ENCODE measurements around the gene MMP10.

Gene MMP10

DNA sequence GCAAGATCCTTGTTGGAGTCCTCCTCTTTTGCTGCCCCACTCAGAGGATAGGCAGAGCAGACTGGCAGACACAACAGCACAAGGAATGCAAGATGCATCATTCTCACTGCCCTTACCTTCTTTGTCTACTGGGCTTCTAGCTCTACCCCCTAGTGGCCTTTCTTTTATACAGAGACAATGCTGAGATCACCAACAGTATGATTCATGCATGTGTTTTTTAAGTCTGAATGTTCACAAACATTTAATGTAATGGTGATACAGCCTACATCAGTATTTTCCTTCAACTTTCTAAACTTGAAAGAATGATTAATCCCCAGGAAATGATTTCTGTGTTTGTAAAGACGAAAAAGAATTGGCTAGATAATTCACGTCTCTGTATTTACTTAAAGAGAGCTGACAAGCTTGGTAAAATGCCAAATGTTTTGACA is at the start of gene MMP10:
TSS of gene MMP10 (minus strand) at position 138 of the 428 bp plus-strand sequence. CDS start at position 101, 37 bp downstream.
- DNase-seq = peak; percentile 54

DNA sequence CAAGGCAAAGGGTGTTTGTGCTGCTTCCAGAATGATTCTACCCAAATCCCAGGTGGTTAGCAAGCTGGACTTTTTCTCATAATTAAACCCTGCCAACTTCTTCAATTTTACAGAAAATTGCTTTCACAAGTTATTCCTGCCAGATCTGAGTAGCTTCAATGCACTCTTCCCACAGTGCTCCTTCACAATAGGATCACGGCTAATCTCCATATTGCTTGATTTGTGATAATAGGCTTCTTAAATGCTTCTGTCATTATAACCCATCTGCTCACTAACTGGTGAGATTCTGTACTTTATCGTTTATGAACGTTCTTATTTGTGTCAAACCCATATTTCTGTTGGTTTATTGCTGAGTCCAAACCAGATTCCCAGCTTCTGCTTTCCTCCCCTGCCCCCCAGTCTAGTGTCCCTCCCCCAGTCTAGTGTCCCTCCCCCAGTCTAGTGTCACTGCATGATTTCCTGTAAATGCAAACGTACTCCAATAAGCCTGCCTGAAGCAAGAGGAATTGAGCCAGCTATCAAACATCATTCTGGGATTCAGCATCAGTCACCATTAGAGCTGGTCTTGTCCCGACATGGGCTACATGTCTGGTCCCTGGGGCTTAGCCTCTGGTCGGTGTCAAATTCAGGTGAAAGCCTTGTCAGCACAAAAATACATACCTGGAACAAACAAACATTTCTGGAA is 49.0 kb upstream of the MMP10 start:
- no peak for DNase-seq

DNA sequence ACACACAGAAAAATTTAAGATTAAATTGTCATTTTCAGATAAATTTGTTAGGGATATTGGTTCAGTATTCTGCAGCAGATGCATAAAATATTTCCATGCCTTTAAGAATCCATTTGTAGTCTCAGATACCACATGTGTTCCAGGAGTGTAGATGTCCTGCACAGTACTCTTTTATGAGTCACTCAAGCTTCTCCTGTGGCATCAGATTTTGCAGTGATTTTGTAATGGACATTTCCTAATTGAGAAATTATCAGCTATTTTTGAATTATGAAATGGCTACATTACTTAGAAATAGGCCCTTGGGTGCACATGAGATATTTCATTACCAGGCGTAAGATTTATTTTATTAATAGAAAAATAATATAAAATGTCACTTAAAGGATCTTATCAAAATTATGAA is 44.1 kb upstream of the MMP10 start:
- no peak for DNase-seq

DNA sequence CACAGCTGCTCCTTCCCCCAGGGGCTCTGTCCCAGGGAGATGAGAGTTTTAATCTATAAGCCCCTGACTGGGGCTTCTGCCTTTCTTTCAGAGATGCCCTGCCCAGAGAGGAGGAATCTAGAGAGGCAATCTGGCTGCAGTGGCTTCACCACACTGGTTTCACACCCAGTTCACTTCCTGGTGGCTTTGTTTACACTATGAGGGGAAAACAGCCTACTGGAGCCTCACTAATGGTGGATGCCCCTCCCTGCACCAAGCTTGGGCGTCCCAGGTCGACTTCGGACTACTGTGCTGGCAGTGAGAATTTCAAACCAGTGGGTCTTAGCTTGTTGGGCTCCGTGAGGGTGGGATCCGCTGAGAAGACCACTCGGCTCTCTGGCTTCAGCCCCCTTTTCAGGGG is 39.1 kb upstream of the MMP10 start:
- no peak for DNase-seq

DNA sequence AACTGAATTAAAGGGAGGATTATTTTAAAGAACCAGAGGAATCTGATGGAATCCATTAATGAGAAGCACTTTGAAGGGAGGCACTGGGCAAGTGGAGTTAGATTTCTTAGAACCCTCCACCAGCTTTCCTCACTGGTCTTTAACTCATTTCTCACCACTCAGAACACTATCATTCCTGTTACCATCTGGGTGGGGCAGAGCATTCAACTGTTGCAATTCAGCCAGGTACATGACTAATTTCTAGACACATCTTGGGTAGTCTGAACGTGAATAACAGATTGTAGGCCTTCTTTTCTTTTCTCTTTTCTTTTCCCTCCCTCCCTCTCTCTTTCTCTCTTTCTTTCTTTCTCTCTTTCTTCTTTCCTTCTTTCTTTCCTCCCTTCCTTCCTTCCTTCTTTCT is 33.1 kb upstream of the MMP10 start:
- DNase-seq = no peak

DNA sequence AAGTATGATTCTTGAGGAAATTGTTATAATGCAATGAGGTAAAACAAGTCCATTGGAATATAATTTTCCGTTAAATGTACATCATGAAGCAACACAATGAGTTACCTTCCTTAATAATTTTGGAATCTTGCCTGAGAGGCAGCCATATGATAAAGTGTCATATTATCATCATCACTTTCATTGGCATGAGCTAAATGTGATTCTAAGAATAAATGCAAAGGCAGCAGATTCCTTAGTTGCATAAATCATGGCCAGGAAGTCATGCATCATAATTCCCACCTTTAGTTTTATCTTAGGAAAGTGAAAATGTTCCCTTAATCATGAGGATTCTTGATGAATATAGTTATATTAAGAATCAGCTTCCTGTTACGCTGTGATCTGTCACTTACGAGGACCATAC is 31.8 kb upstream of the MMP10 start:
- no peak for DNase-seq

DNA sequence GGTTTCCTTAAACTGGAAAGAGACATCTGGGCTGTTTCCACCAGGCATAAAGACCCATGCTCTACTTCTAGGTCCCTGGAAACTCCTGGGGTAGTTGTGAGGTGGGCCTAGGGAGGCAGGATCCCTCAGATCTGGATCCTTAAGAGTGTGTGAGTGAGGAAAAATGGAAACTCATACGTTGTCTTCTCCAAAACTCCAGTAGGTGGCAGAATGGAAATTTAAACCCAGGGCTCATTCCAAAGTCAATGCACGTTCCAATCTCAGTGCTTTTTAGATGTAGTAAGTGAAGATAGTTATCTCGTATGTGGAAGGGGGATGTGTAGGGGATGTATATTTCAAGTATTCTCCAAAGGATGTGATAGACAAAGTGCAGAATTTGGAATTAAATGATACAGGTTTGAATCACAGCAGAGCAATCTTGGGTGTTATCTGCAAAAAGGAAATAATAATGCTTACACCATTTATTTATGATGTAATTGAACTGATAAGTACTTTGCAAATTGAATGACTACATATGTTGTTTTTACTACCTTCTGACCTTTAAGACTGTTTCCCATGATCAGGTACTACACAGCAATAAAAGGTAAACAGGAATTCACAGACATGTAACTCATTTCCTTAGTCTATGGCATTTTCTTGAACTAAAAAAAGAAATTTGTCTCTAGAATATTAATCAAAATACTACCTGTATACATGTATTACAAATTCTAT is 30.7 kb upstream of the MMP10 start:
- DNase-seq = peak; percentile 16

DNA sequence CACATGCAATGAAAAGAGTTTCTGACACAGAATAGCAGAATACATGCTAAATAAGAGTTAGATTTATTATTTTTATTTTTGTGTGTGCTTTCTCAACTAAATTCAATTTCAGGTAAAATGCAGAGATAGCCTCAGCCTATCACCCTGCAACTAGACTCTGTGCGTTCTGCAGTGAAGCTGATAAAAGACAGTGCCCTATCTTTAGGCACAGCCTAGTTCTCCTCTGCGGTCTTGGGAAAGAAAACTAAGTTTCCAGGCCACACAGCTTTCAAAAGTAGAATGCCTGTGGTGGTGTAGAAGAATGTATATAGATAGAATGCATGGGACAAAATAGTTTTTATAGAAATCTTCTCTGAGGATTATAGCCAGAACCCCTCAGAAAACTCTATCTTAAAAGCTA is 29.5 kb upstream of the MMP10 start:
- no peak for DNase-seq

DNA sequence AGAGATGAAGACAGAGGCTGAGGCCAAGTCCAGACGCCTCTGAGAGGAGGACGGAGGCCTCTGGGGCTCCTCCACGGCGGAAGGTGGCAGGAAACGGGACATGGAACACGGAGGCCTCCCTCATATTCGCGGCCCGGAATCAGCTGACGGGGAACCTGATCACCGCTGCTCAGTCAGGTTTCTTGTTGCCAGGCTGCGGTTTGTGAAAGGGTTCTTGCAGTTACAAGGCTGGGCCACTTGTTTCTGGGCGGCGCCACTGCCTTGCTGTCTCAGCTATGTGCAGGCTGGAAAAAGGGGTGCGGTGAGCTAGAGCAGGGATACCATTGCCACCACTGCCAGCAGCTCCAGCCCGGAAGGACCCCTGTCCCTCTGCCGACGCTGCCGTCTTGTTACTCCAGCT is 27.5 kb upstream of the MMP10 start:
- DNase-seq = no peak

DNA sequence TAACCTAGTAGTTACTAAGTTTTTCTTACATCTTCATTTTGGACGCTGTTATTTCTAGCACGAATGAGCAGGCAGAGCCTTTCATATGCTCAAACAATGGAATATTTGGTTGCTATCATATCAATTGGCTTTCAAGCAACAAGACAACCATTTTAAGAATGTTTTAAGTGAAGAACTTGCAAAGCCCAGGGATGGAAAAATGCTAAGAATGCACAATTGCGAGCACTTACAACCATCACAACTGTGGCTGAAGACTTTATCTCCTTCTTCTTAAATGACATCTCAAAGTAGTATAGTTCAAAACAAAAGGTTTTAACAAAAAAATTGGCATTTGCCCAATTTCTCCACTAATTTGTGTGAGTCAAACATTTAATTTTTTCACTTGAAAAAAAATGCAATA is 25.9 kb upstream of the MMP10 start:
- DNase-seq = no peak

DNA sequence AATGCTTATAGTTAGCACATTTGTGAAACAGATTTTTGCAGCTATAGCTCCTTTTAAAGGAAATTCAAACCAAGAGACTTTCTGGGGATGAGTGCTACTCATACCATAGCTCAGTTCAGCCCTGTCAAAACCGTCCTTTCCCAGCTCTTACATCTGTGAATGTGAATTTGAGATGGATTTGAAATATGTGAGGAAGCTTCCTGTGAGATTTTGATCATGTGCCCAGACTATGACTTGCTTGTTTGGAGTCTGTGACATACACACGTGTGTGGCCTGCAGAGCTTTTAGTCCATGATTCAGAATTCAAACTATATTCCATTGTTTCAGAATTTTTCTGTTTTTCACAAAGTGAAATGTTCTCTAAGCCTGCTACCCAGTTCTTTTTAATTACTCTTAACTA is 21.9 kb upstream of the MMP10 start:
- DNase-seq = no peak

DNA sequence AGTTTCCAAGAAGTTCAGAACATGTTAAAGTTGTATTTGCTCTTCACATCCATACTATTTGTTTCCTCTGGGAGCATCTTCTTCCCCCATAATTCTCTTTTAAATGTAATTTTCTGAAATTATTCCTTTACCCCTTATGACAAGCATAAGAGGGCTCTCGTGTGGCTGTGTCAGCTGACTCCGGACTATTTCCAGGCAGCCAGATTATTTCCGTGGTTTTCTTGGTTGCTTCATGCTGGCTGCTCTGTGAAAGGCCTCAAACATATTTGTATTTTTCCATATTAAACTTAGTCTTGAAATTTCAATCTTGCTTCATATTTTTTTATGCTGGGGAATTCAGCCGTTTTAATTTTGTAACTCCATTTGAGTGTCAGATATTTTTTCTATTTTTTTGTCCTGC is 20.3 kb upstream of the MMP10 start:
- DNase-seq = no peak

DNA sequence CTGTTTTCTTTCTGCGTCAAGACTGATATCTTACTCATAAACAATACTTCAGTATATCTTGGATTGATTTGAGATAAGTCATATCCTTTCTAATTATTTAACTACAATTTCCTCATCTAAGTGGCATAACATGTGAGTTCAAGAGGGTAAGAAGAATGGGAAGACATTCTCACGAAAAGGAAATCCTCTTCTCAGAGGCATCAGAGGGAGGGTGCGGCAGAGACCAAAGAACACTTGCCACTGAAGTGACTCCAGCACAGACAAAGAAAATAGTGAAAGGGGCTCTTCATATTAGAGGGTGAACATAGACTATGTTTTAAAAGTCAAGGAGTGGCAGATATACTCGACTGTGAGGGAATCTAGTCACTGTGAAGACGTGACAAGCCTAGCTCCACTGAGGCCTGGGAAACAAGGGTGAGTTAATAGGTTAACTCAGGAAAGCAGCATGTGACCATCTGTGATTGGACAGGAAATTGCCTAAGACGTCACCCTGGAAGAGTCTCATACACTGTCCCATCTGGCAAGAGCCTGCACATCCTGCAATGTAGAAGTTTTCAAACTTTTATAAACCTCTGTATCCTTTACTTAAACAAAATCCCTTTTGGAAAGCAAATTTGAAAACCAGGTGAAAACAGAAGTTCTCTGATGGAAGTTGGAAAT is 19.4 kb upstream of the MMP10 start:
- DNase-seq = no peak

DNA sequence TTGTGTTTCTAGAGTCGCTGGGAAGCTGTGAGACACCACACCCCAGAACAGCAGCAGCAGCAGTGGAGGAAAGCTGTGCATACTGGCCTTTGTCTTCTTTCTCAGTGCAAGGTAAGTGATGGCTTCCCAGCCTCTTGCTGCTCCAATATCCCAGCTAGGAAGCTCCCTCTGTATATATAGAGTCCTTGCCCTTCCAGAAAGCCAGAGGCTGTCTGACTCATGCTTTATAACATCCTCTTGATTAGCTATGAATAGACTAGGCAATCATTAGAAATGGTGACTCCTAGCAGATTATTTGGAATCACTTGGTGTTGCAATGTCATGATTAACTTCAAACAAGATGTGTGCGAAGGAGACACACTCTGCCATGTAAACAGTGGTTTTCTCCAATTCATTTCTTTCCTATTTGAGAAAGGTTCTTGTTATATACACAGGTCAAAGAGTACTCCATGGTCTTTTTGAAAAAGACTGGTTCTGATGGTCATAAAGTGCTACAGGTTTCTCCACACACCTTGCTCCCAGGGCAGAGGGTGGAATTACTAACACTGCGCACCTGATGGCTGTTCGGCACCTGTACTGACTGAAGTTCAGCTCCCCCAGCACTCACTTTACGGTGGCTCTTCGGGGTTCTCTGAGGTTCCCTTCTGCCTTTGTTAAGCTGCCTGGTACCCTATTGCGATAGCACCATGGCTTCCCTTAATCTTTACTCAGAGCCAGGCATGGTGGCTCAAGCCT is 17.8 kb upstream of the MMP10 start, which contains the start of gene MMP1:
TSS of gene MMP1 (minus strand) at position 149 of the 735 bp plus-strand sequence. CDS start at position 81, 68 bp downstream.
- DNase-seq = no peak

DNA sequence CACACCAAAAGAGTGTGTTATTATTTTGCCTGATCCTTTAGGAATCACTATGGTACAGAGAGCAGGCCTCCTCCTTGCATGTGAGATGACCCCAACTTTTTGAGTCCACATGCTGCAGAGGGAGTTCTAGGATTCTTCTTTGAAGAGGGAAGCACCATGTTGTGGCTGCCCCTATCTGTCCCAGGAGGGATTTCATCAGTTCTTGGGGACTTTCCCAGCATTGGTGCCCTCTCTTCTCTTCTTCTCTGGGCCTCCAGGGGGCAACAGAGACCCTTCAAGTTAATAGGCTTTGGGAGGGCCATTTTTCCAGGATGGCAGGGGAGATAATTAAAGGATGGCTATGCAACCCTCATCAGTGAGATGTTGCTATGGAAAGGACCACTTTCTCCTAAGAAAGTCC is 14.0 kb upstream of the MMP10 start:
- DNase-seq = no peak

DNA sequence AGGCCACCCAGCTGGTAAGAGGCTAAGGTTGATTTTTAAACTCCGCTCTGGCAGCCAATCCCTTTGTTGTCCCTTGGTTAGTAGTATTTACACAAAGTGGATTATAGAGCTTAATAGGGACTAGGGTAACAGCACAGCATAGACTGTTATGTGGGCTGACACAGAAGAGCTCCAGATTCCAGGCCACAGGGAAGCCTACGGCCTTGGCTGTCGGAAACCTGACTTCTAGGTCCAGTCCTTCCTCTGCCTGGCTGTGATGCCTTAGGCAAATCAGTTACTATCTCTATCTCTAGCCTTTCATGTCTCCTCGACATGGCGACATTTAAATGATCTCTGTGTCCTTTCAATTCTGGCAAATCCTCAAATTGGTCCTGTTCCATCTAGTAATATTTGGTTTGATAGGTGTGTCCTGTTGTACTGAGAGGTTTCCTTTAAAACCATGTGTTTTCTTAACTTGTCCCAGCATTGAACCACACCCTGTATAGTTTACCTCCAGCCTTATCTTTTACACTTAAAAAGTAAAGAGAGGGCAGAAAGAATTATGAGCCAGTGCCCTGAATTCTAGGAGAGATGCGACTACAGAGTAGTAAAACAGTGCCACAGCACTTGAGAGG is 13.4 kb upstream of the MMP10 start:
- DNase-seq = no peak

DNA sequence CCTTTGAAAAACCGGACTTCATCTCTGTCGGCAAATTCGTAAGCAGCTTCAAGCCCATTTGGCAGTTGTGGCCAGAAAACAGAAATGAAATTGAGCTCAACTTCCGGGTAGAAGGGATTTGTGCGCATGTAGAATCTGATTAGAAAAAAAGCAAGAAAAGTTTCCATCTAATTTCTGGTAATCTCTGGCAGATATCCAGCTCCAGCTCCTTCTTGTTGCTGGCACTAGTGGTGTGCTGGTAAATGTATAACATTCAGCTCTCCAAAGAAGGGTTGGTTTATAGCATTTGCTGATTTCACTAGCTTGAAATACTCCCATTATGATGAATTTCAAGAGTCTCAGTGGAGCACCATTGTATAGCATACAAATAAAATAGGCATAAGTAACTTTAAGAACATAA is 12.2 kb upstream of the MMP10 start:
- no peak for DNase-seq

DNA sequence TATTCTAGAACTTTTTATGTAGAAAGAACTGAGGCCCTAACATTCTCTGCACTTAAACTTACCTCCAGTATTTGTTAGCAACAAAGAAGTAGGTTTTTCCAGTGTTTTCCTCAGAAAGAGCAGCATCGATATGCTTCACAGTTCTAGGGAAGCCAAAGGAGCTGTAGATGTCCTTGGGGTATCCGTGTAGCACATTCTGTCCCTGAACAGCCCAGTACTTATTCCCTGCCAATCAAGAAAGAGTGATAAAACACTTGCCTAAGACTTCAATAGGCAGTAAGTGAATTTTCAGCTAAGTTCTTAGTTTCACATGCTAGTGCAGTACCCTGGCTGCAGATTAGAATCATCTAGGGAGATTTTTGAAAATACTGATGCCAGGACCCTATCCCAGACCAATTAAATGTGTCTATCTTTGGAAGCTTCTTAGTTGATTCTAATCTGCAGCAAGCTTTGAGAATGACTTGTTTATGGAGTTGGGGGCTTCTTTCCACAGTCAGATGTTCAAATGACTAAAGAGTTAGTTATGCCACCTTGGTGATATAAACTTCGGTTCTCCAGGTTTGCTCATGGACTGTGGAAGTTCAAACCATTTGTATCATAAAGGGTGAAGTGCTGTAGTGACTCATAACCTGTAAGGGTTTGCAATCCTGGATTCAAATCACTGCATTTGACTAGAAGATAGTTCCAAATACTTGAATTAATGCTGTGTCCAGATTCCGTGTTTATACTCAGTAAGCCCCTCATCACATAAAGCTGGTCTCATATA is 11.0 kb upstream of the MMP10 start:
- DNase-seq = no peak

DNA sequence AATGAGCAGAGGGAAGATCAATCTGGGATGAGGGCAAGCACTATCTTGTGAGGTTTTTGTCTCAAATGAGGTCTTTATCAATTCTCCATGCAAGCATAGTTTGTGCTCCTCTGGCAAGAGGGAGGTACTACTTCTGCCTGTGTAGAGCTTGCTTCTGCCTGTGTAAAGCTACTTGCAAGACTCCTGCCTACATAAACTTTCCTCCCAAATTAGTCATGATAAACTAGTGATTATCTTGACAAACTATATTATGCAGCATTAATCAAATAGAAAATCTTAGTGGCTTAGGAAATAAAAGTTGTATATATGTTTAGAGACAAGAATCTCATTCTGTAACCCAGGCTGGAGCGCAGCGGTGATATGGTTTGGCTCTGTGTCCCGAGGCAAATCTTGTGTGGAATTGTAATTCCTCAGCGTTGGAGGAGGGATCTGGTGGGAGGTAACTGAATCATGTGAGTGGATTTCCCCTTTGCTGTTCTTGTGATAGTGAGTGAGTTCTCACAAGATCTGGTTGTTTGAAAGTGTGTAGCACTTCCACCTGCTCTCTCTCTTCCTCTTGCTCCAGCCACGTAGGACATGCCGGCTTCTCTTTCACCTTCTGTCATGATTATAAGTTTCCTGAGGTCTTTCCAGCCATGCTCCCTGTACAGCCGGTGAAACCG is 8.0 kb upstream of the MMP10 start:
- DNase-seq = no peak

DNA sequence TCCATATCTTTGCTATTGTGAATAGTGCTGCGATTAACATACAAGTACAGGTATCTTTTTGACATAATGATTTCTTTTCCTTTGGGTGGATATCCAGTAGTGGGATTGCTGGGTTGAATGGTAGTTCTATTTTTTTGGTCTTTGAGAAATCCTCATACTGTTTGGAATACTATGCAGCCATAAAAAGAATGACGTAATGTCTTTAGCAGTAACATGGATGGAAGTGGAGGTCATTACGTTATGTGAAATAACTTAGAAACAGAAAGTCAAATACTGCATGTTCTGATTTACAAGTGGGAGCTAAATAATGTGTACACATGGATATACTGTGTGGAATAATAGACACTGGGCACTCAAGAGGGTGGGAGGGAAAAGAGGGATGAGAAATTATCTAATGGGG is 4.0 kb upstream of the MMP10 start:
- DNase-seq = no peak

DNA sequence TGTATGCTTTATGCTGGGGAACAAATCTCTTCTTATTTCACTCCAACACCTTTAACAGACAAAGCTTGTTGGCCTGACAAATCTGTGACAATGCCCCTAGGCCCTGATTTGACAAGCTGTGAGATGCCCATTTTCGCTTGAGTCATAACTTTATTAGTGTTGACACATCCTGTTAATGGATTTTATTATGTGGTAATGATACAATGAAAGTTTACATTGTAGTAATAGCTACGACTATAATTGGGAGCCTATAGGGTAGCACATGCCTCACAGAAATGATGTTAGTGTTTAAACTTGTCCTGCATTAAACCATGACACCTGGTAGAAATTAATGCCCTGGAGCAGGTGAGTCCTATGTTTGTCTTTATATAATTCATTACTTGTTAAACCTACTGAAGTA is 3.3 kb upstream of the MMP10 start:
- peak; percentile 87 for DNase-seq

DNA sequence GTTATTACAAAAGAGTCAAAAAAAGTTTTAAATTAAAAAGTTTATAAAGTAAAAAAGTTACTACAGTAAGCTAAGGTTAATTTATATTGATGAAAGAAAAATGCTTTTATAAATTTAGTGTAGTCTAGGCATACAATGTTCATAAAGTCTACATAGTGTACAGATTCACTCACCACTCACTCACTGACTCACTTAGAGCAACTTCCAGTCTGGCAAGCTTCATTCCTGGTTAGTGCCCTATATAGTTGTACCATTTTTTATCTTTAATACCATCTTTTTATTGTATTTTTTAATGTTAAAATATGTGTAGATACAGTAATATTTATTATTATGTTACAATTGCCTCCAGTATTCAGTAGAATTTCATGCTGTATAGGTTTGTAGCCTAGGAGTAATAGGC is 2.6 kb upstream of the MMP10 start:
- no peak for DNase-seq
